Body of pancreas (tissue), 4 donors: ENCODE measurements around the gene MAN2A2. TPM values are rescaled to one million over a fixed set of nuclear protein-coding genes. Genes with fewer than 3 reads are reported as not detected.
A peak's percentile ranks its signal among the peaks of the same experiment; 100 is the strongest.

Experiments
- ATAC-seq: fragments of 150-250 bp; one replicate; pipeline ENCODE4 v1.9.1; 2016
- DNase-seq, 4 donors: peaks; one replicate each; pipeline ENCODE4 v3.0.0-alpha.2; 2019
- H3K27ac ChIP-seq, 4 donors: fragments of 200-600 bp; sonication (generic); 1 replicate in 3 of 4; 2 replicates in 1 of 4; pipeline versions ENCODE4 v1.5.1 to v1.6.1; 2016 to 2019; ENCODE audit warnings: mild to moderate bottlenecking in 1 of 4, mixed read lengths in 1 of 4, moderate library complexity in 1 of 4
- H3K27me3 ChIP-seq, 2 donors: fragments of 200-600 bp; sonication (generic); one replicate each; pipeline ENCODE4 v1.6.0; 2016; ENCODE audit warnings: mild to moderate bottlenecking in 1 of 2
- H3K36me3 ChIP-seq, 2 donors: fragments of 200-600 bp; sonication (generic); replicated peaks in 1 of 2; 2 replicates each; pipeline ENCODE4 v1.5.1; 2016; ENCODE audit warnings: low read depth in 2 of 2; ENCODE audit not compliant: insufficient read depth in 1 of 2
- H3K4me1 ChIP-seq: fragments of 200-600 bp; sonication (generic); one replicate; pipeline ENCODE4 v1.6.0; 2016
- H3K4me3 ChIP-seq, 2 donors: fragments of 200-600 bp; sonication (generic); 1 replicate in 1 of 2; 2 replicates in 1 of 2; pipeline ENCODE4 v1.5.1; 2016 to 2019
- H3K9me3 ChIP-seq, 3 donors: fragments of 200-600 bp; sonication (generic); 1 replicate in 2 of 3; 2 replicates in 1 of 3; pipeline ENCODE4 v1.5.1; 2016
- POLR2A ChIP-seq, 3 donors: fragments of 450-650 bp; IDR thresholded peaks; one replicate each; pipeline ENCODE4 v1.6.1; 2016; ENCODE audit warnings: antibody characterized with exemption in 3 of 3, mild to moderate bottlenecking in 2 of 3
- WGBS, 2 donors: methylation state at CpG; one replicate each; pipeline ENCODE4 v1.1.5; 2017; 5-methylcytosine and 5-hydroxymethylcytosine counted together
- intact Hi-C: fragments of 100-400 bp; cut with DNase I; formaldehyde crosslinking; loops from one replicate; pipeline ENCODE4 v1.15.1; 2023
- total RNA-seq, 2 donors: library from RNA; depleted of rRNA; stranded (reverse); fragments of >200 nt; gene quantifications; one replicate each; pipeline ENCODE4 v1.1.0, GENCODE V29; 2016
- TF ChIP-seq, protein P1 (sequence below), 7 experiments: fragments of 450-650 bp in 4 of 7; fragments of 200-600 bp in 3 of 7; sonication (generic) in 3 of 7; IDR thresholded peaks; one replicate each; pipeline ENCODE4 v1.5.1; 2016 to 2019; ENCODE audit warnings: antibody characterized with exemption in 7 of 7

Gene MAN2A2
- total RNA-seq, 2 donors from 2014 or later: 78.9 to 138 TPM

DNA sequence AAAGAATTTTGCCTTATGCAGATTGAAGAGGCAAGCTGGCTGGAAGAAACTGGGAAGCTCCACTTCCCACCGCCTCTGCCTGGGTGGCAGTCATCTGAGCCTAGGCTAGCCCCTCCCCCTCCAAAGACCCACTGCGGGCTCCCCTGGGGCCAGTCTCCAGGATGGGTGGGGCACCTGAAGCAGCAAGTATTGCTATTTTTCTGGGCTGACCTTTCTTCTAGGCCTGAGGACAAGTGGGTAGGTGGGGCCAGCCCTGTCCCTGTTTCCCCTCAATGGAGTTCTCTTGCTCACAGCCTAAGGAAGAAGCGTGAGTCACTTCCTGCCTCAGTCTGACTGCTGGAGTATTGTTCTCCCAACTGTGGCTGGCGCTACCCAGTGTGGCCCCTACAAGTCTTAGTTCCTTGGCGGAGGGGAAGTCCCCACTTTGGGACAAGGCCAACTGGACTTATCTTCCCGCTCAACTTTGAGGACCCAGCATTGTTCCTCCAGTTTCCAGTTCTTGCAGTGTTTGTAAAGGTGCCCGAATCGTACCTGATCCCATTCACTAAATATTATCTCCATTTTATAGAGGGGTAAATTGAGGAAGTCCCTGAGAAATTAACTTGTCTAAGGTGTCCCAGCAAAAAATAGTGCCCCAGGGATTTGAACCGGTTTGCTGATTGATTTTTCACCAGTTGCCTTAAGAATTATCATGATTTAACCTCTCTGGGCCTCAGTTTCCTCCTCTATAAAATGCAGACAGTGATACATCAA, 33.3 kb upstream of the MAN2A2 start:
- Histone ChIP-seq H3K9me3 (no peaks in the 10 kb centered on the region), H3K4me3 (no peak overlapping the region), H3K27me3 (no peaks in the 10 kb centered on the region), H3K36me3 (no peaks in the 10 kb centered on the region), H3K4me1 (peaks cover 72% of the 10 kb centered on the region), H3K27ac (peak overlapping the region; percentile 83 to 95 (median 90))
- TF ChIP-seq, protein P1, sequence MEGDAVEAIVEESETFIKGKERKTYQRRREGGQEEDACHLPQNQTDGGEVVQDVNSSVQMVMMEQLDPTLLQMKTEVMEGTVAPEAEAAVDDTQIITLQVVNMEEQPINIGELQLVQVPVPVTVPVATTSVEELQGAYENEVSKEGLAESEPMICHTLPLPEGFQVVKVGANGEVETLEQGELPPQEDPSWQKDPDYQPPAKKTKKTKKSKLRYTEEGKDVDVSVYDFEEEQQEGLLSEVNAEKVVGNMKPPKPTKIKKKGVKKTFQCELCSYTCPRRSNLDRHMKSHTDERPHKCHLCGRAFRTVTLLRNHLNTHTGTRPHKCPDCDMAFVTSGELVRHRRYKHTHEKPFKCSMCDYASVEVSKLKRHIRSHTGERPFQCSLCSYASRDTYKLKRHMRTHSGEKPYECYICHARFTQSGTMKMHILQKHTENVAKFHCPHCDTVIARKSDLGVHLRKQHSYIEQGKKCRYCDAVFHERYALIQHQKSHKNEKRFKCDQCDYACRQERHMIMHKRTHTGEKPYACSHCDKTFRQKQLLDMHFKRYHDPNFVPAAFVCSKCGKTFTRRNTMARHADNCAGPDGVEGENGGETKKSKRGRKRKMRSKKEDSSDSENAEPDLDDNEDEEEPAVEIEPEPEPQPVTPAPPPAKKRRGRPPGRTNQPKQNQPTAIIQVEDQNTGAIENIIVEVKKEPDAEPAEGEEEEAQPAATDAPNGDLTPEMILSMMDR (IDR thresholded peaks at IDR 0.05): no peak
- peak in 1 of 3 donors; percentile 34 for TF ChIP-seq POLR2A (IDR thresholded peaks at IDR 0.05)
- intact Hi-C loops: no loop called here
- ATAC-seq (peak; percentile 11), DNase-seq (peak in 3 of 4 donors; percentile 53 to 78 (median 58))
- WGBS, 2 donors: 40 to 46% methylated on average over 5 to 9 of the region's 9 CpGs

DNA sequence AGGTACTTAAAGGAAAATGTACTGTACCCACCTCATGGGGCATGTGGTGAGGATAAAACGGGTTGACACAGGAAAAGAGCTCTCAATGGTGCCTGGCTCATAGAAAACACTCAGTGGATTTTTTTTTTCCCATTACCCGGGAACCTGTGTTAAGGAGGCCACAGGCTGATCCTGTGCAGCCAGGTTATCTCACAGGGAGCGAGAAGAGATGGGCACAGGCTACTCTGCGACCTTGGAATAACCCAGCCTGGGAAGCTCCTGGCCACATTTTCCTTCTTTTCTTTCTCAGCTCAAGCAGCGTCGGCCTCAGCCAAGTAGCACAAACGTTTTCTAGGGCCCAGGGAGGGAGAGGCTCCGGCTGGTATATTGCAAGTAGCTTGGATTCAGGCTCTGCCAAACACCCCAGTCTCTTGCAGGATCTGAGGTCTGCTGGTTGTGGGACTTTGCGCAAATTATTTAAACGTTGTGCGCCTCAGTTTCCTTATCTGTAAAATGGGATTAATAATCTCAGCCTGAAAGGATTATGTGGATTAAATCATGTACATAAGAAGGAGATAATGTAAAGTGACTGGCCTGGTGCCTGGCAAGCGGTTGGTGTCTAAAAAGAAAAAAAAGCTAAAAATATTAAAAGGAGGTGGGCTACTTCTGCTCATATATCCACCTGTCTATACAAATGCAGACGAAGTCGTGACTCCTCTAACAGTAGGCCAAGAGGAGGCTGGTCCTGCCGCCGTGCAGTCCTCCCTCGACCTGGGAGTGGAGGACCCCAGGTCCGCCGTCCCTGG, 32.6 kb upstream of the MAN2A2 start:
- peaks cover 80% of the 10 kb centered on the region for H3K4me1 ChIP-seq
- H3K27me3 ChIP-seq: no peaks in the 10 kb centered on the region
- H3K4me3 ChIP-seq: peak overlapping the region in 1 of 2 donors; percentile 73
- no peaks in the 10 kb centered on the region for H3K36me3 ChIP-seq
- peak overlapping the region; percentile 83 to 95 (median 90) for H3K27ac ChIP-seq
- peak in 2 of 3 donors; percentile 20 to 21 for TF ChIP-seq POLR2A (IDR thresholded peaks at IDR 0.05)
- TF ChIP-seq, protein P1 (IDR thresholded peaks at IDR 0.05): no peak
- DNase-seq (peak in 1 of 4 donors; percentile 43), ATAC-seq (no peak)
- H3K9me3 ChIP-seq: no peaks in the 10 kb centered on the region
- 11 to 13% methylated on average over 19 of the region's 19 CpGs for WGBS, 2 donors
- intact Hi-C loops: no loop called here

DNA sequence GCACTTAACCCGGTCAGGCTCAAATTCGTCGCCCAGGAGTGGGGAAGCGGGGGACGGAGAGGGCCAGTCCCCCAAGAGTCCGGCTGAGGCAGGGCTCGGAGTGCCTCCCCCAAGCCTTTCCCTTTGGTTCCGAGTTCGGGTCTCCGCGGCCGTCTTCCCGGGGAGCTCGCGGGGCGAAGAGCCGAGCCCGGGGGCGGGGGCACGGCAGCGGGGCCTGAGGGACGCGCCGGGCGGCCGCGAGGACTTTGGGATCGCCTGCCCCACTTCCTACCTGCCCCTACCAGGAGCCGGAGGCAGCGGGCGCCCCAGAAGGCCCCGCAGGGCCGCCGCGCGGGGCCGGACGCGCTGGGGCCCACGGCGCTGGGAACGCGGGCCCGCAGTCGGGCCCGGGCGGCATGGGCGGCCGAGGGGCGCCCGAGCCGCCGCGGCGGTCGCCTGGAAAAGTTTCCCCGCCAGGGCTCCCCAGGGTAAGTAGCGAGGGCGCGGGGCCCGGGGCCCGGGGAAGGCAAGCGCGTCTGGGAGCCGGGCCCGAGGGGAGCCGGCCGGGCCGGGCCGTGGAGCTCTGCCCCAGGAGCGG, 31.9 kb upstream of the MAN2A2 start:
- no peak for TF ChIP-seq POLR2A (IDR thresholded peaks at IDR 0.05)
- TF ChIP-seq, protein P1 (IDR thresholded peaks at IDR 0.05): no peak
- Histone ChIP-seq H3K27ac (peak overlapping the region; percentile 83 to 95 (median 90)), H3K4me1 (peaks cover 81% of the 10 kb centered on the region), H3K36me3 (peaks cover under 1 to 2% of the 10 kb centered on the region in 2 donors), H3K27me3 (no peaks in the 10 kb centered on the region), H3K4me3 (peak overlapping the region; percentile 55 to 77), H3K9me3 (no peaks in the 10 kb centered on the region)
- DNase-seq (peak in 2 of 4 donors; percentile 39 to 56), ATAC-seq (peak; percentile 10)
- intact Hi-C loops: no loop called here
- WGBS, 2 donors: 0% methylated on average over 3 to 41 of the region's 71 CpGs

DNA sequence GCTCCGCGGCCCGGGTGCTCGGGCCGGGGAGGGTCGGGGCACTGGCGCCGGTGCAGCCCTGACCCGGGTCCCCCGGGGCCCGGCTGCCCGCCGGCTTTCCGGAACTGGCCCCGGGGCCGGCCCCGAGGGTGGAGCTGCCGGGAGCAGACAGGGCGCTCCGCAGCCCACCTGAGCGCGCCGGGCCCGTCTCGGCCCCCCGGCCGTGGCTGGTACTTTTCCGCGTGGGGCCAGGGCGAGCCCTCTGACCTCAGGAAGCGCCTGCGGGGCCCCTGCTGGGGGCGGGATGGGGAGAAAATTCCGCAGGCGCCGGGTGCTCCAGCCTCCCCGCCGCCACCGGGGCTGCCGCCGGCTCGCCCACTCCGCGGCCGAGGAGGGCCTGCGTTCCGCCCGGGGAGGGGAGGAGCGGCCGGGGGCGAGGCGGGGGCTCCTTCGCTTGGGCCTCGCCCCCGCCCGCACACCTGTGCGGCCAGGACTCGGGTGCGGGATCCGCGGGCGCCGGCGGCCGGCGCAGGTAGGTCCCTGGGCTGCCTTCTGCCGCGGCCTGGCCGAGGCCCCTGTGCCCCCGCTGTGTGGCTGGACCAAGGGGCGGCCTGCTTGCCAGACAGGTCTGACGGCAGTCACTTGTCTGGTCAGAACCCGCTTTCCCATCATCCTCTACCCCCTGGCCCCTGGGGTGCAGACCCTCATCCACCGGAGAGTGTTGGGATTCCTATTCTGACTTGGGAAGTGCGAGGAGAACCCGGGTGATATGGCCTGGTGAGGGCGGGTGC, 31.2 kb upstream of the MAN2A2 start:
- DNase-seq (peak in 2 of 4 donors; percentile 55 to 56), ATAC-seq (peak; percentile 12)
- TF ChIP-seq, protein P1 (IDR thresholded peaks at IDR 0.05): no peak
- TF ChIP-seq POLR2A (IDR thresholded peaks at IDR 0.05): no peak
- 1% methylated on average over 13 to 27 of the region's 77 CpGs for WGBS, 2 donors
- Histone ChIP-seq H3K4me1 (peaks cover 74% of the 10 kb centered on the region), H3K27ac (peak overlapping the region; percentile 83 to 95 (median 90)), H3K9me3 (no peaks in the 10 kb centered on the region), H3K27me3 (no peaks in the 10 kb centered on the region), H3K4me3 (peak overlapping the region; percentile 55 to 77), H3K36me3 (peaks cover 6 to 8% of the 10 kb centered on the region in 2 donors)
- intact Hi-C loops: no loop called here
